ENCODE measurements around the gene DCD. TPM values are rescaled to one million over a fixed set of nuclear protein-coding genes. Genes with fewer than 3 reads are reported as not detected.
"Not testable (repeated sequence)": the region's sequence is repeated elsewhere in the genome, so short reads cannot be mapped to it uniquely, and the experiment has no call there.

DCD gene, protein sequence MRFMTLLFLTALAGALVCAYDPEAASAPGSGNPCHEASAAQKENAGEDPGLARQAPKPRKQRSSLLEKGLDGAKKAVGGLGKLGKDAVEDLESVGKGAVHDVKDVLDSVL
- total RNA-seq: not detected

DNA sequence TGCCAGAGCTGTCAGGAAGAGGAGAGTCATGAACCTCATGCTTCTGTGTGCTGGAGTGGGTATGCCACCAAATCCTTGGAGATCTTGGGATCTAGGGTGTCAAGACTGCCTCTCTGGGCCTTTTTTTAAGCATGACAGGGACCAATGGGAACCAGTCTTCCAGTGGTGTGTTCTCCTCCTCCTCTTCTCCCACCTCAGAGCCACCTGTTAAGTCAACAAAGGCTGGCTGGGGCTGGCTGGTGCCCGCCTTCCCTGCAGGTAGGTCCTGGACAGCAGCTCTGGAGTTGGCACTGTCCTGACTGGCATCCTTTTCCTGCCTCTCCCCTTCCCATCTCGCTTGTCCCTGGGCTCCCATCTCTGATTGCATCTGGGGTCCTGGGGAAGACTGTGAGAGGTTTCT is at the start of gene DCD:
Gene DCD, minus strand, starts transcription at position 101 of the 400 bp plus-strand sequence. Its CDS starts 62 bp downstream, at position 39.
- no peak for ATAC-seq
- Mint-ChIP-seq H3K9me3 (no peaks in the 10 kb centered on the region), H3K27ac (no peak within 1 kb of the TSS), H3K36me3 (no peaks in the 10 kb centered on the region)
- DNase-seq (ENCODE audit: low spot score in 2 of 2): no peak

DNA sequence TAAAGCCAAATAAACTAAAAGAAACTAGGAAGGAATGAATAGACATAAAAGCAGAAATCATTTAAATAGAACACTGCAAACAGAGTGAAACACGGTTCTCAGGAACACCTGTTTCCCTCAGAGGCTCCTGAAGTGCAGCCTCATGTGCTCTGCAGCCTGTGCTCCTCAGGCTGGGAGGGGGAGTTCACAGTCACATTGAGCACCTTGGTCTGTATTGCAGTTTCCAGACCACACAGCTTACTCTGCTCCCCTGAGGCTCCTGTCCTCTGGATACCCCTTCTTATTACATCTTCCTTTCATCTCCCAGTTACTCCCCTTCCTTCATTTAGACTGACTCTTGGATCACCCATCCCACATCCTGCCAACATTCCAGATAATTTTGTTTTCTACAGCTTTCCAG is 49.7 kb upstream of the DCD start:
- H3K27ac Mint-ChIP-seq: no peak overlapping the region

DNA sequence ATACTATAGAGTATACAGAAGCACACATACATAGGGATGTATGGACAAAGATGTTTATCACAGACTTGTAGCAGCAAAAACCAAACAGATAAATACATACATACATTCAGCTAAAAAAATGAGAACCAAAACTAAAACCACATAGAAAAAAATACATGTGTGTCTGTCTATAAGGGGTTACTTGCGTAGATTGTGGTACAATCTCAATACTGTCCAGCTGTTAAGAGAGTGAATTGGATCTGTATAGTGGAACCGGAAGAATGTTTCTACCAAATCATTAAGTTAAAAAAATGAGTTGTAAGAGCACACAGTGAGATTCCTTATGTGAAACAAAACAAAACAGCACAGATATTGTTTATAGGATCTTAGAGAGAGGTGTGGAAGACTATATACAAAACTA is 44.2 kb upstream of the DCD start:
- ATAC-seq: no peak
- Mint-ChIP-seq H3K9me3 (no peaks in the 10 kb centered on the region), H3K27ac (no peak overlapping the region), H3K36me3 (no peaks in the 10 kb centered on the region)
- DNase-seq (ENCODE audit: low spot score in 2 of 2): no peak

More for the DNA sequence above, 49.7 kb upstream of the DCD start:
- ATAC-seq (no peak), DNase-seq (ENCODE audit: low spot score in 2 of 2) (no peak)
- no peaks in the 10 kb centered on the region for H3K36me3 Mint-ChIP-seq
- H3K9me3 Mint-ChIP-seq: no peaks in the 10 kb centered on the region

DNA sequence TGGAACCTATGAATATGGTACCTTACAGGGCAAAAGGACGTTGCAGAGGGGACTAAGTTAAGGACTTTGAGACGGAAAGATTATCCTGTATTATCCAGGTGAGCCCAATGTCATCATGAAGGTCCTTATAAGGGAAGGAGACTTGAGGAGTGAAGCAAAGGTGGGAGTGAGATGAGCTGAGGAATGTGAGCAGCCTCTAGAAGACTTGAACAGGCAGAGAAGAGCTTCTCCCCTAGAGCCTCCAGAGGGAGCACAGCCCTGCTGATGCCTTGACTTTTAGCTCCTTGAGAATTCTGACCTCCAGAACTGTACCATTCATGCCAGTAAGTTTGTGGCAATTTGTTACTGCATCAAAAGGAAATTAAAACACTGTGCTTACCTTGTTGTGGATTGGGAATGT is 41.8 kb upstream of the DCD start:
- Mint-ChIP-seq H3K9me3 (no peaks in the 10 kb centered on the region), H3K36me3 (no peaks in the 10 kb centered on the region), H3K27ac (no peak overlapping the region)
- DNase-seq (ENCODE audit: low spot score in 2 of 2) (no peak), ATAC-seq (no peak)

DNA sequence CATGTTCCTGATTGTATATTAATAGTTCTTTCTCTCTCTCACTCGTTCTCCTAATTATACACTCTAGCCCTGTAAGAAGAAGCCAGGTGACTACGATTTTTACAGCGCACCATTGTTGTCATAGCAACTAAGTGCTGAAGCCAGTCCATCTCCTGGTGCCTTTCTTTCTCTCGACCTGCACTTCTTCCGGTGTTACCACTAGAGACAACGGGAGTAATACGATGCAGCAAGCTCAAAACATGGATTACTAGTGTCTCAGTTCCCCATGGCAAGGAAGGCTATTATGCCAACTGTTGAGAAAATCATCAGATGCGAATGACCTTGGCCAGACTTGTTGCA is 40.8 kb upstream of the DCD start:
- no peak overlapping the region for H3K27ac Mint-ChIP-seq
- H3K36me3 Mint-ChIP-seq: no peaks in the 10 kb centered on the region
- no peaks in the 10 kb centered on the region for H3K9me3 Mint-ChIP-seq
- no peak for ATAC-seq
- DNase-seq (ENCODE audit: low spot score in 2 of 2): no peak

DNA sequence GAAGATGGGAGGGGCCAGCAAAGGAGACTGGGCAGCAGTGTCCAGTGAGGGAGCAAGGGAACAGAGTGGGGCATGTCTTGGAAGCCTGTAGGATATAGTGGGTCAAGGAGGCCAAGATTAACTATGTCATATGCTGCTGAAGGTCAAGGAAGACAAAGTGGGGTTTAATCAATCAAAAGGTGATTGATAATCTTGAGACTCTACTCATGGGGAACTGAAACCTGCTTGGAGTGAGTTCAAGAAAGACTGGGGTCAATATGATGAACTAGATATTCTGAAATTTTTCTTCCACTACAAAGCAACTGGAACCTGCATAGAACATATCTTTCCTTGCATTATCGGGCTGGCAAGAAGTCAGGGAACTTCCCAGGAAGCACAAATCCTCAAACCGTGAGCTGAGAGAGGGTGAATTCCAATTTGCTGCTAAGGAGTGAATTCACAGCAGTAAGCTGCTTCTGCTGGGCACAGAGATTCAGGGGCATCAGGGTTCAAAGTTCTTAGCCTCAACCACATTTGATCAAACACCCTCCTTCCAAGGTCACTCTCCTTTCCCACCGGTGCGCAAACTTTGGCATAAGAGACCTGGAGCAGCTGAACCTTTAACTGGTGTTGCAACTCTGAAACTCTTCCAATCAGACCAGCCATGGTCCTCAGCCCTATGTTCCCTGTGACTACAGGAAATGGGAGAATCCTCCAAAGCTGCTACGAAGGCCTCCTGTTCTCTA is 40.3 kb upstream of the DCD start:
- ATAC-seq: no peak
- no peak overlapping the region for H3K27ac Mint-ChIP-seq
- no peaks in the 10 kb centered on the region for H3K36me3 Mint-ChIP-seq
- no peaks in the 10 kb centered on the region for H3K9me3 Mint-ChIP-seq
- DNase-seq (ENCODE audit: low spot score in 2 of 2): no peak

DNA sequence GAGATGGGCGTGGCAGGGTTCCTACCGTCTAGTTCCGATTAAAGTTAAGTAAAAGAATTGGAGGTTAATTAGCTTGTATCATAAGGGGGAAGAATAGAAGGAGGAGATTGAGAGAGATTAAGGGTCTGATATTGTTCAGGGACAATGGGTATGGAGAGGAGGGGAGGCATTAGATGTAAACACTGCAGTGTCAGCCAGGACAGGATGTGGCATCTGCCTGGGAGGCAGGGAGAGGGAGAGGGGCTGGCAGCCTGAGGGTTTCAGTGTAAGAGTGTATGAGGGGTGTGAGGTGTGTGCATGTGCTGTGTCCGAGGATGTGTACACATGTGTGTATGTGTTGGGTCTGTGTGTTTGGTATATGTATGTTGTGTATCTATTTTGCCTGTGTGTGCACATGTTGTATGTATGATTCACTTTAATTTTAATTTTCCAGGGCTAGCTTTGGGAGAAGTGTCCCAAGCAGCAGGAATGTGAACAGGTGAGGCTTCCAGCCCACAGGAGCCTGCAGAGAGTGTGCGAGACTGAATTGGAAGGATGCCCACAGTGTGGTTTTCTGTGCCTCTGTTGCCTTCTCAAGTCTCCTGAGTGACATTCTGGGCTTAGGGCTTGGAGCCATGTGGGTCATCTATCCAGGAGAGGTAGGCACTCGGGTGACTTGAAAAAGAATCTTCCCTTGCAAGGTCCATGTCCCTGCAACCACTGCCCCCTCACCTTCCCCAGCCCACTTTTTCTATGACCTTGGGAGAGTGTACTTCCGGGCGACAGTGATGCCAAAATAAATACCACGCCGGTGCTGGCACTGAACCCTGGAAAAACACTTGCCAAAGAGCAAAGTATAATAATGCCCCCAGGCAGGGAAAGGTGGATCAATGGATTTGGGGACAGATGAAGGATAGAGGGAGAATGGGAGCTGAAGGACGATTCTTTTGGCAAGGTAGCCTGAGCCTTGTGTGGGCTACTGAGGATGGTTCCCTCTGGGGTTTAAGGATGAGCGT is 36.8 kb upstream of the DCD start:
- ATAC-seq: no peak
- H3K9me3 Mint-ChIP-seq: no peaks in the 10 kb centered on the region
- no peaks in the 10 kb centered on the region for H3K36me3 Mint-ChIP-seq
- no peak for DNase-seq (ENCODE audit: low spot score in 2 of 2)
- no peak overlapping the region for H3K27ac Mint-ChIP-seq

DNA sequence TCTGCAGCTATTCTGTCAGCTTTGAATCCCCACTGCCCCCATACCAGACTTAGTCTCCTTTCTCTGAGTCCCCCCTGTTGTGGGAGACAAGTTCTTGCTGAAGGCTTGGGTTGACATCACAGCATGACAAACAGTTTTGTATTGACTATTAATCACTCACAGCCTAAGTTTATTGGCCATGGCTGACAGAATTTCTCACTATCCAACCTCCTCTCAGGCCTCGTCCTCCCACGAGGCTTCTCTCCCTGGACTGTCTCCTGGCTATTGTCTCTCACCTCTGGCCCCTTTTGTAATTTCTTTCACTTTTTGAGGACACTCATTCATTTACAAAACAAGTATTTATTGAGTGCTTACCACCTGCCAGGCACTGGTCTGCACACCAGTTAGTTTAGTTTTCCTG is 35.2 kb upstream of the DCD start:
- Mint-ChIP-seq H3K27ac (no peak overlapping the region), H3K9me3 (no peaks in the 10 kb centered on the region), H3K36me3 (no peaks in the 10 kb centered on the region)
- no peak for ATAC-seq
- no peak for DNase-seq (ENCODE audit: low spot score in 2 of 2)

DNA sequence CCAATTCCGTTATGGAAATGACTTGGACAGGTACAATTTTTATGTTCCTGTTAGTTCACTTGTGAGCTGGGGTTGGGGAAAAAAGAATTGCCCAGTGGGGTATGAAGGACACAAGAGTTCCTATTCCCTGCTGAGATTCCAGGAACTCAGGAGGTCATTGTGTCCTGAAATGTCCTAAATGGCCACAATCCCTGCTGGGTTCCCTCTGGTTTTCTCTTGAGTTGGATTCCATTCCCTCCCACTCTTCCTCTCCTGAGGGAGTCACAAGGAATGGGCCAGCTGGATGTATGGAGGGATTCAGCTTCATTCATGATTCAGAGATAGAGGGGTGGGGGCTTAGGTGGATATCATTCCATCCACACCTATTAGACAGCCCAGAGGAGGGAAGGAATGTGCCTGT is 34.5 kb upstream of the DCD start:
- no peak overlapping the region for H3K27ac Mint-ChIP-seq

DNA sequence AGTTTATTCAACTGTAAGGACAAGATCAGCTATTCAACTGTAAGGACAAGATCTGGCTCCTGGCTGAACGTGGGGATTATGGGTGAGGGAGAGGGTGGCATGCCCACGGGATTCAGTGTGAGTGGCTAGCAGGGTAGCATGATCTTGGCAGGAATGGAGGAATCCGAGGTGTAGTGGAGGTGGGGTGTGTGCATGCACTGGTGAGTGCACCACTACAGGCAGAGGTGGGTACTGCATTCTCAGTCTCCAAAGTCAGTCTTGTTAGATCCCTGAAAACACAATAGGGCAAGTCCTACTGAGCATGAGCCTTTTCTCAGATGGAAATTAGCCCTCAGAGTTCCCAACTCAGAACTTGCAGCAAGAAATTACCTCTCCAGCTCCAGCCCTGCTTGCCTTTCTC is 32.2 kb upstream of the DCD start:
- no peaks in the 10 kb centered on the region for H3K36me3 Mint-ChIP-seq
- DNase-seq (ENCODE audit: low spot score in 2 of 2) (peak in 1 of 2 donors; percentile 33), ATAC-seq (peak in 1 of 2 donors; percentile 66)
- H3K27ac Mint-ChIP-seq: no peak overlapping the region
- H3K9me3 Mint-ChIP-seq: no peaks in the 10 kb centered on the region

More for the DNA sequence above, 34.5 kb upstream of the DCD start:
- DNase-seq (ENCODE audit: low spot score in 2 of 2) (no peak), ATAC-seq (no peak)
- H3K36me3 Mint-ChIP-seq: no peaks in the 10 kb centered on the region
- H3K9me3 Mint-ChIP-seq: no peaks in the 10 kb centered on the region

DNA sequence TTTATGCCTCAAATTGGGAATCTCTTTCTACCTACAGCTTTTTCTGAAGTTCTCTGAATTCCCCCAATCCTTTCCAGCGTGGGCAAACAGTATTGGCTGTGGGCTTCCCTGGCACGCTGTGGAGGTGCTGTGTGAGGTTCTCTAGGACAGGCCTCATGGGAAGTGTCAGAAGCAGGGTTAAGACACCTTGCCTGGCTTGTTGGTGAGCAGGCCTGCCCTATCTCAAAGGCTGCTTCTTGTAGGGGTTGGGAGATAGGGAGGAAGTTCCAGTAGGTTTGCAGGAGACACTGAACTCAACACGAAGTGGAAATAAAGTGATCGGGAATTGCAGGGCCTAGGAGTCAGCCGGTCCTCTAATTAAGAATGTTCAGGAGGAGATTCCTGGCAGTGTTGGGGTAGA is 30.0 kb upstream of the DCD start:
- Mint-ChIP-seq H3K9me3 (no peaks in the 10 kb centered on the region), H3K36me3 (no peaks in the 10 kb centered on the region), H3K27ac (no peak overlapping the region)
- DNase-seq (ENCODE audit: low spot score in 2 of 2) (no peak), ATAC-seq (no peak)

DNA sequence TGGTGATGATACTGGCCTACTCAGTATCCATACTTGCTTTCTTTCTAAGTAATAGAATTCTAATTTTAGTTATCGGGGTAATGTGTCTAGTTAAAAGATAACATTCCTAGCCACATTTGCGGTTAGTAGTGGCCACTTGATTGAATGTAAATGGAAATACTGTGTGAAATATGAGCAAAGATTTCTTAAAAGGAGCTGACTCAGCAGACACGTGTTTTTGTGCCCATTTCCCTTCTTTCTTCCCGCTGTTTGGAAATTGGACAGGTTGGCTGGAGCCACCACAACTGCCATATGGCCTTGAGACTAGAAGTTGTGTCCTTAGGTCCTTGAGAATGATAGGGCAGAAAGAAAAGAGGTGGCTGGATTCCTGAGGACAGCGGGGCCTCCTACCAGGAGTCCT is 19.8 kb upstream of the DCD start:
- no peaks in the 10 kb centered on the region for H3K9me3 Mint-ChIP-seq
- H3K27ac Mint-ChIP-seq: no peak overlapping the region
- H3K36me3 Mint-ChIP-seq: no peaks in the 10 kb centered on the region
- no peak for ATAC-seq
- DNase-seq (ENCODE audit: low spot score in 2 of 2): no peak

DNA sequence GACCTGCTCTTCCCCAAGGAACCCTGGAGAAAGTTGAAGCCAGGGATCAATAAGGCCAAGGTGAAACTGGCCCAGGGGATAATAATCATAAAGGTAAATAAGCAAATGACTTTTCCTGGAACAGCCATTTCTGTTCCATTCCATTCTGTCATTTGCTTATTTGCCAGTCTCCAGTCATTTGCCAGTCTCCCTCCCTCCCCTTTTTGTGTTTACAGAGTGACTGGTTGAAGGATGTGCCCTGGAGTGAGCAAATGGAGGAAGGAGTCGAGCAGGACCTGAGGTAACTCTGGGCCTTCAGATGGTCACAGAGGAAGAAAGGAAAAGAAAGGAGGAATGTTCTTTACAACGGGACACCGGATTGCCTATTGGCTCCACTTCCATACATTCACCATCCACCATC is 17.8 kb upstream of the DCD start:
- DNase-seq (ENCODE audit: low spot score in 2 of 2) (no peak), ATAC-seq (no peak)
- Mint-ChIP-seq H3K36me3 (no peaks in the 10 kb centered on the region), H3K9me3 (no peaks in the 10 kb centered on the region), H3K27ac (no peak overlapping the region)

DNA sequence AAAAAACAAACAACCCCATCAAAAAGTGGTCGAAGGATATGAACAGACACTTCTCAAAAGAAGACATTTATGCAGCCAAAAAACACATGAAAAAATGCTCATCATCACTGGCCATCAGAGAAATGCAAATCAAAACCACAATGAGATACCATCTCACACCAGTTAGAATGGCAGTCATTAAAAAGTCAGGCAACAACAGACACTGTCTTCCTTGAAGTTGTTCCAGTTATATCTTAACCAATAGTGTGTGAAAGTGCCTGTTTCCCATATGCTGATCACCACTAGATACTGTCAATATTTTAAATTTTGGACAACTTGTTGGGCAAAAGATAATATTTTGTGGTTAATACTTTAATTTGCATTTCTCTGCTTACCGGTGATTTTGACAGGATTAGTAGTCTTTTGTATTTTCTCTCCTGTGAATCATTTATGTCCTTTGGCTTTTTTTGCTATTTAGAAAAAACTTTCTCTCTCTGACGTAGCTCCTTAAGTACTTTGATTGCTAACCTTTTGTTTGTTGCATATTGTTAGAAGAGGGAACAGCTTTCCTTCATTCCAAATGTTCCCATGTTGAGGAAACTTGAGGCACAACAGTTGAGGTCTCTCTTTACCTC is 17.0 kb upstream of the DCD start:
- not testable (repeated sequence) for H3K9me3 Mint-ChIP-seq; DNase-seq (ENCODE audit: low spot score in 2 of 2); H3K36me3 Mint-ChIP-seq; ATAC-seq; H3K27ac Mint-ChIP-seq

DNA sequence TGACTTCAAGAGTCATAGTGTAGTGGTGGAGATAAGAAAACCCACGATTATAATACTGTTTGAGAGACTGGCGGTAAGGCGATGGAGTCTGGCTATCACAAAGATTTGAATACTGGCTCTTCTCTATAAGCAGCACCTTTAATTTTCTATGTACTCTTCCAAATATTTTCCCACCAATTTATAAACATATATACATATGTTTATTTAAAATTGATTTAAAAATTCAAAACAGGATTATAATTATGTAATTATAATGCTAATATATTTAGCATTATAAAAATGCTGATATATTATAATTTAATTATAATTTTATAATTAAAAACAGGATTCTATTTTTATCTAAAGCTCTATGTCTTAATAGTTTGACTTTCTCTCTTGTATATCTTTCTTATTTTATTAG is 15.4 kb upstream of the DCD start:
- no peaks in the 10 kb centered on the region for H3K36me3 Mint-ChIP-seq
- DNase-seq (ENCODE audit: low spot score in 2 of 2) (no peak), ATAC-seq (no peak)
- H3K27ac Mint-ChIP-seq: no peak overlapping the region
- H3K9me3 Mint-ChIP-seq: no peaks in the 10 kb centered on the region

DNA sequence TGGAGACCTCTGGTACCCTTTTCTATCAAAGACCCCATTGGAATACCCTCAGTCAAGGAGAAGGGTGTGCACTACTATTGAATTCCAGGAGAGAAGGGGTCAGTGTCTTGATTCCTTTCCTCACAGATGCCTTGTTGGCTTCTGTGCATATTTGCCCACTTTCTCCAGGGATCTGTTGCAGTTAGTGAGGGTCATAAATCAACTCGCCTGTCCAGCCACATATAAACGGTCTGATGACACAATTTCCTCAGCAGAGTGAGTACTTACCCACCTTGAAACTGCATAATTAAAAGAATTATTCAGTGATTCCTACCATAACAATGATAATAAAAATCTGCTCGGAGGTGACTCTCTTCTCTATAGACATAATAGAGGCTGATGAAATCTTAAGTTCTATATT is 13.9 kb upstream of the DCD start:
- DNase-seq (ENCODE audit: low spot score in 2 of 2) (no peak), ATAC-seq (no peak)
- no peak overlapping the region for H3K27ac Mint-ChIP-seq
- H3K9me3 Mint-ChIP-seq: no peaks in the 10 kb centered on the region
- H3K36me3 Mint-ChIP-seq: no peaks in the 10 kb centered on the region

DNA sequence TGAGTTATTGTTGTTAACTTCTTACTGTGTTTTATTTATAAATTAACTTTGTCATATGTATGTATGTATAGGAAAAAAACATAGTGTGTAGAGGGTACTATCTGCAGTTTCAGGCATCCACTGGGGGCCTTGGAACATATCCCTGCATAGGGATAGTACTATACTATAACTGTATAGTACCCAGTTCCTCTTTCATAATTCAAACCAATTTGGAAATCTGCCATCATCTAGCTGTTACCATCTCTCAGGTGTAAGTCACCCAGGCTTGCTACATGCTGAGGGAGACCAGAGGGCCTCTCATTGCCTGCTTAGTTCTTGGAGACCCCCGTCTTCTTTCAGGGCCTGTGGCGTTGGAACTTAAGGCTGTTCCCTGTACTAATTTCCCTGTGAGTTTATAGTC is 12.9 kb upstream of the DCD start:
- H3K9me3 Mint-ChIP-seq: no peaks in the 10 kb centered on the region
- DNase-seq (ENCODE audit: low spot score in 2 of 2) (no peak), ATAC-seq (no peak)
- H3K27ac Mint-ChIP-seq: no peak overlapping the region
- no peaks in the 10 kb centered on the region for H3K36me3 Mint-ChIP-seq

All from activated naive CD4-positive, alpha-beta T cell treated with anti-CD3 and anti-CD28 coated beads, Interleukin-2, amount 50 U/mL, for 72 hours (primary cell).